IMR-90 (cell line): Measurements from ENCODE around the gene MAML3. TPM values are rescaled to one million over a fixed set of nuclear protein-coding genes. Genes with fewer than 3 reads are reported as not detected.

Experiments used
- ATAC-seq: fragments of 200-7000 bp; cut with Tn5 transposase; 2 replicates; pipeline ENCODE4 v1.9.1; 2020; ENCODE audit warnings: low read depth, mild to moderate bottlenecking, moderate library complexity
- BruUV-seq: library from RNA; stranded (reverse); fragments of 400-500 nt; replicated peaks from 2 replicates; lab custom pipeline; 2021; lab: Mats Ljungman, UMichigan
- CTCF ChIA-PET: fragments of 300-600 bp; formaldehyde crosslinking; extraction: SDS; loops from one replicate; lab custom pipeline; 2021; ENCODE audit warnings: antibody characterized with exemption; lab: Yijun Ruan, JAX
- POLR2A ChIA-PET: fragments of 300-600 bp; sonication (Branson Sonifier 250); formaldehyde crosslinking; loops from one replicate; lab custom pipeline; 2022; ENCODE audit warnings: antibody characterized with exemption; ENCODE audit not compliant: unreplicated experiment; lab: Charles Lee
- DNase-seq: peaks from one replicate; pipeline ENCODE4 v3.0.0; 2013
- H2AFZ ChIP-seq: replicated peaks from 2 replicates; pipeline ENCODE3; 2013; ENCODE audit warnings: low read length, mild to moderate bottlenecking; ENCODE audit not compliant: poor library complexity
- H2AK5ac ChIP-seq: 2 replicates; pipeline ENCODE4 v1.6.1; 2013; ENCODE audit warnings: low read depth, low read length, inconsistent platforms
- H2AK9ac ChIP-seq: replicated peaks from 2 replicates; pipeline ENCODE3; 2013; ENCODE audit warnings: mild to moderate bottlenecking, low read depth, low read length, moderate library complexity; ENCODE audit not compliant: poor library complexity
- H2BK120ac ChIP-seq: 2 replicates; pipeline ENCODE4 v1.6.1; 2013; ENCODE audit warnings: low read depth, low read length, inconsistent platforms
- H2BK15ac ChIP-seq: 3 replicates; pipeline ENCODE4 v1.6.1; 2013; ENCODE audit warnings: low read depth, low read length, inconsistent platforms
- H2BK20ac ChIP-seq: 2 replicates; pipeline ENCODE4 v1.6.1; 2013; ENCODE audit warnings: low read depth, mild to moderate bottlenecking, inconsistent platforms, low read length, moderate library complexity
- H2BK5ac ChIP-seq: 2 replicates; pipeline ENCODE4 v1.6.1; 2013; ENCODE audit warnings: mild to moderate bottlenecking, low read depth, low read length, inconsistent platforms; ENCODE audit not compliant: poor library complexity, severe bottlenecking
- H3K14ac ChIP-seq: replicated peaks from 2 replicates; pipeline ENCODE4 v1.6.1; 2013; ENCODE audit warnings: low read depth, low read length, inconsistent platforms
- H3K18ac ChIP-seq: 2 replicates; pipeline ENCODE4 v1.6.1; 2013; ENCODE audit warnings: low read depth, low read length, control low read depth
- H3K23ac ChIP-seq: 2 replicates; pipeline ENCODE4 v1.6.1; 2013; ENCODE audit warnings: low read depth, low read length, inconsistent platforms
- H3K27ac ChIP-seq: 2 replicates; pipeline ENCODE4 v1.5.1; 2013; ENCODE audit warnings: mild to moderate bottlenecking, control low read depth, low read length; ENCODE audit not compliant: insufficient read depth
- H3K27me3 ChIP-seq: 2 replicates; pipeline ENCODE4 v1.6.1; 2013; ENCODE audit warnings: low read length; ENCODE audit not compliant: control insufficient read depth, insufficient read depth
- H3K36me3 ChIP-seq: 2 replicates; pipeline ENCODE4 v1.6.1; 2013; ENCODE audit warnings: low read length, mixed read lengths; ENCODE audit not compliant: control insufficient read depth, insufficient read depth
- H3K4ac ChIP-seq: 2 replicates; pipeline ENCODE4 v1.6.1; 2013; ENCODE audit warnings: low read depth, low read length, inconsistent platforms
- H3K4me1 ChIP-seq: 2 replicates; pipeline ENCODE4 v1.6.1; 2013; ENCODE audit warnings: low read length, mixed read lengths; ENCODE audit not compliant: control insufficient read depth, insufficient read depth
- H3K4me2 ChIP-seq: 2 replicates; pipeline ENCODE4 v1.6.1; 2013; ENCODE audit warnings: low read depth, mild to moderate bottlenecking, control low read depth, low read length, moderate library complexity
- H3K4me3 ChIP-seq: 2 replicates; pipeline ENCODE4 v1.5.1; 2013; ENCODE audit warnings: low read depth, mild to moderate bottlenecking, control low read depth, low read length, moderate library complexity; ENCODE audit not compliant: insufficient read depth
- H3K56ac ChIP-seq: 2 replicates; pipeline ENCODE4 v1.6.1; 2013; ENCODE audit warnings: low read length, inconsistent platforms; ENCODE audit not compliant: insufficient read depth; ENCODE audit errors: extremely low read depth
- H3K79me1 ChIP-seq, 2 experiments: 2 replicates each; pipeline ENCODE4 v1.6.1; 2013; ENCODE audit warnings: low read length in 2 of 2, inconsistent platforms in 1 of 2, low read depth in 1 of 2
- H3K9ac ChIP-seq: 2 replicates; pipeline ENCODE4 v1.6.1; 2013; ENCODE audit warnings: low read depth, low read length, control low read depth
- H3K9me1 ChIP-seq: 2 replicates; pipeline ENCODE4 v1.6.1; 2013; ENCODE audit warnings: low read length, inconsistent platforms; ENCODE audit not compliant: insufficient read depth
- H3K9me3 ChIP-seq: 2 replicates; pipeline ENCODE4 v1.6.1; 2013; ENCODE audit warnings: low read length; ENCODE audit not compliant: control insufficient read depth, insufficient read depth
- H4K20me1 ChIP-seq: 2 replicates; pipeline ENCODE4 v1.6.1; 2013; ENCODE audit warnings: low read length, inconsistent platforms; ENCODE audit not compliant: insufficient read depth
- H4K5ac ChIP-seq: 2 replicates; pipeline ENCODE4 v1.6.1; 2013; ENCODE audit warnings: mild to moderate bottlenecking, low read depth, low read length, control low read depth
- H4K8ac ChIP-seq, 2 experiments: 2 replicates each; pipeline ENCODE4 v1.6.1; 2013; ENCODE audit warnings: low read depth in 2 of 2, low read length in 2 of 2, control low read depth in 1 of 2, inconsistent platforms in 1 of 2
- H4K91ac ChIP-seq: 2 replicates; pipeline ENCODE4 v1.6.1; 2013; ENCODE audit warnings: low read depth, low read length, inconsistent platforms; ENCODE audit not compliant: insufficient read depth
- BHLHE40 ChIP-seq: fragments of 150-350 bp; IDR thresholded peaks from 2 replicates; pipeline ENCODE4 v1.6.1; 2016; ENCODE audit warnings: mild to moderate bottlenecking, low read depth, low read length
- CEBPB ChIP-seq: IDR thresholded peaks from 2 replicates; pipeline ENCODE4 v1.6.1; 2012; ENCODE audit warnings: low read depth, low read length, improper control_type of control experiment
- CHD1 ChIP-seq: IDR thresholded peaks from 2 replicates; pipeline ENCODE4 v1.6.1; 2012; ENCODE audit warnings: low read depth, low read length, improper control_type of control experiment
- MAFK ChIP-seq: IDR thresholded peaks from 2 replicates; pipeline ENCODE4 v1.6.1; 2012; ENCODE audit warnings: low read depth, low read length, improper control_type of control experiment
- MAZ ChIP-seq: IDR thresholded peaks from 2 replicates; pipeline ENCODE4 v1.6.1; 2012; ENCODE audit warnings: low read depth, mild to moderate bottlenecking, low read length, improper control_type of control experiment, moderate library complexity, borderline replicate concordance
- MXI1 ChIP-seq: IDR thresholded peaks from 2 replicates; pipeline ENCODE4 v1.6.1; 2012; ENCODE audit warnings: low read depth, mild to moderate bottlenecking, low read length, moderate library complexity, borderline replicate concordance
- POLR2A ChIP-seq: IDR thresholded peaks from 2 replicates; pipeline ENCODE4 v1.6.1; 2012; ENCODE audit warnings: mild to moderate bottlenecking, low read depth, low read length
- RAD21 ChIP-seq: IDR thresholded peaks from 2 replicates; pipeline ENCODE4 v1.6.1; 2012; ENCODE audit warnings: low read length, improper control_type of control experiment
- RCOR1 ChIP-seq: IDR thresholded peaks from 2 replicates; pipeline ENCODE4 v1.6.1; 2012; ENCODE audit warnings: mild to moderate bottlenecking, low read length, improper control_type of control experiment; ENCODE audit not compliant: insufficient replicate concordance
- RFX5 ChIP-seq: IDR thresholded peaks from 2 replicates; pipeline ENCODE4 v1.8.0; 2012; ENCODE audit warnings: low read depth, mild to moderate bottlenecking, low read length, moderate library complexity
- WGBS, 2 experiments: methylation state at CpG; one replicate each; pipeline versions ENCODE4 v1.1.5 to v1.1.7; 2013; ENCODE audit warnings: missing lambda C conversion rate in 2 of 2; ENCODE audit not compliant: insufficient read length in 1 of 2; ENCODE audit errors: extremely low coverage in 2 of 2; 5-methylcytosine and 5-hydroxymethylcytosine counted together
- dilution Hi-C: fragments of 300-500 bp; cut with HindIII; formaldehyde crosslinking; loops from one replicate; pipeline ENCODE4 v1.14.3; 2018; ENCODE audit warnings: low sequenced_read_pairs; ENCODE audit not compliant: unreplicated experiment
- in situ Hi-C: fragments of 300-500 bp; cut with MboI; formaldehyde crosslinking; loops from 3 replicates; pipeline ENCODE4 v1.14.3; 2019; ENCODE audit warnings: low sequenced_read_pairs, inconsistent platforms, mixed read lengths
- intact Hi-C: fragments of 100-400 bp; cut with micrococcal nuclease; formaldehyde crosslinking; loops from 2 replicates; pipeline ENCODE4 v1.10.0; 2022
- polyA plus RNA-seq, 3 experiments: library from polyadenylated mRNA; depleted of rRNA; stranded (reverse); fragments of >200 nt; gene quantifications; 2 replicates each; pipeline ENCODE4 v1.2.3, GENCODE V29; 2012; ENCODE audit warnings: low replicate concordance in 1 of 3
- total RNA-seq: library from RNA; depleted of rRNA; stranded (reverse); fragments of >200 nt; gene quantifications from 2 replicates; pipeline ENCODE4 v1.2.3, GENCODE V29; 2012
- TF ChIP-seq, protein P1 (sequence below): conservative IDR thresholded peaks from 2 replicates; pipeline ENCODE4 v1.5.1; 2012; ENCODE audit warnings: mild to moderate bottlenecking, low read depth, low read length, improper control_type of control experiment
- TF ChIP-seq, protein P2 (sequence below): fragments of 150-350 bp; IDR thresholded peaks from 2 replicates; pipeline ENCODE4 v1.6.1; 2017; ENCODE audit warnings: mild to moderate bottlenecking, antibody characterized with exemption, low read length, low read depth

Gene MAML3
- total and polyA plus RNA-seq, 2 of the 4 experiments (the other 2 are of a cell fraction), result 0.90 to 1.7 TPM

DNA sequence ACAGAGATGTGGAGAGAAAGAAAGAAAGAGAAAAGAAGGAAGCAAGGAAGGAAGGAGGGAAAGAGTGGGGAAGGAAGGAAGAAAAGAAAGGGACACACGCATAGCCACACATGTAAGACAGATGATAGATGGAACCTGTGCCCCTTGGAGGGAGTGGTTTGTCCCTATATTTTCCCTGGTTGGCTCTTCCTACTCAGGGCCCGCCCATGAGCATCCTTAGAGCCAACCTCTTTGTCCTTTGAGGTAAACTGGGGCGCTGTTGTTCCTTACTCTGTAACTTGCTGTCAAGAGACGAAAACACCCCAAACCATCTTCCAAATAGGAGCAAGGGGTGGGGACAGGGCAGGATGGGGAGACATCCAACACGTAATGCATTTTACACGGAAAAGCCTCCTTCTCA, 220.9 kb downstream of the MAML3 start:
- ChIA-PET CTCF (interaction anchor here (1.2 kb wide), 1 partner anchor 11 kb away, joined by 5 read pairs; no protein-coding TSS in a partner anchor), POLR2A (no interaction called here)
- Histone ChIP-seq H2BK15ac (no peak overlapping the region), H3K23ac (no peak overlapping the region), H3K18ac (no peak overlapping the region), H3K79me1 (no peaks in the 10 kb centered on the region), H2BK5ac (no peak overlapping the region), H3K36me3 (no peaks in the 10 kb centered on the region), H3K9me3 (no peaks in the 10 kb centered on the region), H2AK5ac (no peak overlapping the region), H3K27me3 (no peaks in the 10 kb centered on the region), H3K56ac (no peak overlapping the region), H3K4ac (no peak overlapping the region), H4K91ac (no peak overlapping the region), H3K14ac (no peak overlapping the region), H4K5ac (no peak overlapping the region), H2BK120ac (no peak overlapping the region), H4K8ac (no peak overlapping the region), H3K27ac (no peak overlapping the region), H3K4me1 (peaks cover 2% of the 10 kb centered on the region; the same call in 1 of the 2 replicates), H2BK20ac (no peak overlapping the region), H4K20me1 (no peaks in the 10 kb centered on the region), H3K4me2 (no peak overlapping the region), H3K9me1 (no peaks in the 10 kb centered on the region), H3K4me3 (no peak overlapping the region), H3K9ac (no peak overlapping the region), H2AFZ (no peak overlapping the region), H2AK9ac (no peak overlapping the region)
- no peak for ATAC-seq
- TF ChIP-seq BHLHE40 (no peak), CEBPB (no peak), RCOR1 (no peak), POLR2A (no peak), MAZ (no peak), MXI1 (no peak), CHD1 (no peak), RAD21 (no peak), RFX5 (no peak), MAFK (no peak)
- TF ChIP-seq, protein P1, sequence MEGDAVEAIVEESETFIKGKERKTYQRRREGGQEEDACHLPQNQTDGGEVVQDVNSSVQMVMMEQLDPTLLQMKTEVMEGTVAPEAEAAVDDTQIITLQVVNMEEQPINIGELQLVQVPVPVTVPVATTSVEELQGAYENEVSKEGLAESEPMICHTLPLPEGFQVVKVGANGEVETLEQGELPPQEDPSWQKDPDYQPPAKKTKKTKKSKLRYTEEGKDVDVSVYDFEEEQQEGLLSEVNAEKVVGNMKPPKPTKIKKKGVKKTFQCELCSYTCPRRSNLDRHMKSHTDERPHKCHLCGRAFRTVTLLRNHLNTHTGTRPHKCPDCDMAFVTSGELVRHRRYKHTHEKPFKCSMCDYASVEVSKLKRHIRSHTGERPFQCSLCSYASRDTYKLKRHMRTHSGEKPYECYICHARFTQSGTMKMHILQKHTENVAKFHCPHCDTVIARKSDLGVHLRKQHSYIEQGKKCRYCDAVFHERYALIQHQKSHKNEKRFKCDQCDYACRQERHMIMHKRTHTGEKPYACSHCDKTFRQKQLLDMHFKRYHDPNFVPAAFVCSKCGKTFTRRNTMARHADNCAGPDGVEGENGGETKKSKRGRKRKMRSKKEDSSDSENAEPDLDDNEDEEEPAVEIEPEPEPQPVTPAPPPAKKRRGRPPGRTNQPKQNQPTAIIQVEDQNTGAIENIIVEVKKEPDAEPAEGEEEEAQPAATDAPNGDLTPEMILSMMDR, result no peak
- TF ChIP-seq, protein P2, sequence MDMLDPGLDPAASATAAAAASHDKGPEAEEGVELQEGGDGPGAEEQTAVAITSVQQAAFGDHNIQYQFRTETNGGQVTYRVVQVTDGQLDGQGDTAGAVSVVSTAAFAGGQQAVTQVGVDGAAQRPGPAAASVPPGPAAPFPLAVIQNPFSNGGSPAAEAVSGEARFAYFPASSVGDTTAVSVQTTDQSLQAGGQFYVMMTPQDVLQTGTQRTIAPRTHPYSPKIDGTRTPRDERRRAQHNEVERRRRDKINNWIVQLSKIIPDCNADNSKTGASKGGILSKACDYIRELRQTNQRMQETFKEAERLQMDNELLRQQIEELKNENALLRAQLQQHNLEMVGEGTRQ, result no peak
- no peak for DNase-seq
- in situ Hi-C loops, result no loop called here
- intact Hi-C loops, result no loop called here
- dilution Hi-C loops, result no loop called here
- no CpG with 5 or more reads among the region's 6 CpGs for WGBS, 2 experiments
- no TSS peak for BruUV-seq
